Measurements from ENCODE around the gene ANKRD18A.

Gene ANKRD18A

GRCh38 chr9:38526591-38526990 is 93.8 kb downstream of the ANKRD18A start:
- DNase-seq = no peak

GRCh38 chr9:38523121-38523520 is 97.3 kb downstream of the ANKRD18A start:
- no peak for DNase-seq

- DNase-seq = no peak
These were observed 98.6 kb downstream of the ANKRD18A start for GRCh38 chr9:38521762-38522161.
